ENCODE results near the gene KBTBD7.

DNA sequence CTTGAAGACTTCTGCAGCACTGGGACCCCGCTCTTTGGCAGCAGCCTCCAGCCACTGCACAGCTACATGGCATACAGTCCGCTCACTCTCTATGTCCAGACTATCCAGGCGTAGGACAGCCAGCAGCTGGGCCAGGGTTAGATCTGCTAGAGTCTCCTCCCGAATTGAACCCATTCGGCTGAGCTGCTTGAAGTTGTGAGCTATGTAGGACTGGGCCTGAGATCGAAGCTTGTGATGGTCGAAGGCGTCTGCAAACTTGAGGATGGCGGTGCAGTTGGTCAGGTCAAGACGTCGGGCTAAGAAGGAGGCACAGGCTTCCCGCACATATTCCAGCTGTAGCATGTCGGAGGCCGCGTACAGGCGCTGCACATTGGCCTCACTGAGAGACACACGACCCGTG, 900 bp downstream of the KBTBD7 start:
- TF ChIP-seq, protein P1, sequence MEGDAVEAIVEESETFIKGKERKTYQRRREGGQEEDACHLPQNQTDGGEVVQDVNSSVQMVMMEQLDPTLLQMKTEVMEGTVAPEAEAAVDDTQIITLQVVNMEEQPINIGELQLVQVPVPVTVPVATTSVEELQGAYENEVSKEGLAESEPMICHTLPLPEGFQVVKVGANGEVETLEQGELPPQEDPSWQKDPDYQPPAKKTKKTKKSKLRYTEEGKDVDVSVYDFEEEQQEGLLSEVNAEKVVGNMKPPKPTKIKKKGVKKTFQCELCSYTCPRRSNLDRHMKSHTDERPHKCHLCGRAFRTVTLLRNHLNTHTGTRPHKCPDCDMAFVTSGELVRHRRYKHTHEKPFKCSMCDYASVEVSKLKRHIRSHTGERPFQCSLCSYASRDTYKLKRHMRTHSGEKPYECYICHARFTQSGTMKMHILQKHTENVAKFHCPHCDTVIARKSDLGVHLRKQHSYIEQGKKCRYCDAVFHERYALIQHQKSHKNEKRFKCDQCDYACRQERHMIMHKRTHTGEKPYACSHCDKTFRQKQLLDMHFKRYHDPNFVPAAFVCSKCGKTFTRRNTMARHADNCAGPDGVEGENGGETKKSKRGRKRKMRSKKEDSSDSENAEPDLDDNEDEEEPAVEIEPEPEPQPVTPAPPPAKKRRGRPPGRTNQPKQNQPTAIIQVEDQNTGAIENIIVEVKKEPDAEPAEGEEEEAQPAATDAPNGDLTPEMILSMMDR (IDR thresholded peaks at IDR 0.05), result no peak
- TF ChIP-seq POLR2A (IDR thresholded peaks at IDR 0.05; ENCODE audit: low read depth) (no peak), EP300 (IDR thresholded peaks at IDR 0.05) (no peak), POLR2AphosphoS5 (IDR thresholded peaks at IDR 0.05) (no peak)

Data from esophagus muscularis mucosa (tissue), 4 donors.